ENCODE measurements around the gene WDR27.

- no peak for TF ChIP-seq TAF1 (IDR thresholded peaks at IDR 0.05; ENCODE audit: borderline replicate concordance, insufficient read depth, low read length)
- TF ChIP-seq, protein P1, sequence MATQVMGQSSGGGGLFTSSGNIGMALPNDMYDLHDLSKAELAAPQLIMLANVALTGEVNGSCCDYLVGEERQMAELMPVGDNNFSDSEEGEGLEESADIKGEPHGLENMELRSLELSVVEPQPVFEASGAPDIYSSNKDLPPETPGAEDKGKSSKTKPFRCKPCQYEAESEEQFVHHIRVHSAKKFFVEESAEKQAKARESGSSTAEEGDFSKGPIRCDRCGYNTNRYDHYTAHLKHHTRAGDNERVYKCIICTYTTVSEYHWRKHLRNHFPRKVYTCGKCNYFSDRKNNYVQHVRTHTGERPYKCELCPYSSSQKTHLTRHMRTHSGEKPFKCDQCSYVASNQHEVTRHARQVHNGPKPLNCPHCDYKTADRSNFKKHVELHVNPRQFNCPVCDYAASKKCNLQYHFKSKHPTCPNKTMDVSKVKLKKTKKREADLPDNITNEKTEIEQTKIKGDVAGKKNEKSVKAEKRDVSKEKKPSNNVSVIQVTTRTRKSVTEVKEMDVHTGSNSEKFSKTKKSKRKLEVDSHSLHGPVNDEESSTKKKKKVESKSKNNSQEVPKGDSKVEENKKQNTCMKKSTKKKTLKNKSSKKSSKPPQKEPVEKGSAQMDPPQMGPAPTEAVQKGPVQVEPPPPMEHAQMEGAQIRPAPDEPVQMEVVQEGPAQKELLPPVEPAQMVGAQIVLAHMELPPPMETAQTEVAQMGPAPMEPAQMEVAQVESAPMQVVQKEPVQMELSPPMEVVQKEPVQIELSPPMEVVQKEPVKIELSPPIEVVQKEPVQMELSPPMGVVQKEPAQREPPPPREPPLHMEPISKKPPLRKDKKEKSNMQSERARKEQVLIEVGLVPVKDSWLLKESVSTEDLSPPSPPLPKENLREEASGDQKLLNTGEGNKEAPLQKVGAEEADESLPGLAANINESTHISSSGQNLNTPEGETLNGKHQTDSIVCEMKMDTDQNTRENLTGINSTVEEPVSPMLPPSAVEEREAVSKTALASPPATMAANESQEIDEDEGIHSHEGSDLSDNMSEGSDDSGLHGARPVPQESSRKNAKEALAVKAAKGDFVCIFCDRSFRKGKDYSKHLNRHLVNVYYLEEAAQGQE (IDR thresholded peaks at IDR 0.05; ENCODE audit: insufficient read depth in 1 of 2, low read depth in 2 of 2, low read length in 2 of 2), result no peak
- TF ChIP-seq SIN3A (IDR thresholded peaks at IDR 0.05; ENCODE audit: borderline replicate concordance, insufficient read depth, low read length), result no peak
Observed at GRCh38 chr6:169473663-169474062, 228.2 kb downstream of the WDR27 start.
